SK-N-SH treated with all-trans-retinoic acid at 6 μM for 48 hours (cell line): ENCODE data around the gene GPER1.

Experiments used
- ATAC-seq: fragments of 200-7000 bp; cut with Tn5 transposase; 3 replicates; pipeline ENCODE4 v1.9.1; 2020; ENCODE audit warnings: mild to moderate bottlenecking, moderate library complexity
- ARNTL ChIP-seq: fragments of 450-650 bp; formaldehyde crosslinking; IDR thresholded peaks from 2 replicates; pipeline ENCODE4 v1.5.0; 2020; ENCODE audit warnings: low read depth, mild to moderate bottlenecking, moderate library complexity, borderline replicate concordance
- BACH2 ChIP-seq: fragments of 250-450 bp; sonication (Bioruptor Pico); IDR thresholded peaks from 2 replicates; pipeline ENCODE4 v1.9.0; 2021; ENCODE audit warnings: mild to moderate bottlenecking, borderline replicate concordance
- CSDC2 ChIP-seq: fragments of 250-450 bp; sonication (Bioruptor Pico); IDR thresholded peaks from 2 replicates; pipeline ENCODE4 v1.5.0; 2020; ENCODE audit warnings: mild to moderate bottlenecking, moderate library complexity
- ESRRG ChIP-seq: fragments of 250-450 bp; sonication (Bioruptor Pico); IDR thresholded peaks from 2 replicates; pipeline ENCODE4 v1.6.1; 2021; ENCODE audit warnings: mild to moderate bottlenecking
- GLIS3 ChIP-seq: fragments of 250-450 bp; sonication (Bioruptor Pico); IDR thresholded peaks from 2 replicates; pipeline ENCODE4 v1.5.0; 2020; ENCODE audit warnings: mild to moderate bottlenecking, moderate library complexity
- ISL1 ChIP-seq: fragments of 250-450 bp; sonication (Bioruptor Pico); IDR thresholded peaks from 2 replicates; pipeline ENCODE4 v2.1.2; 2022; ENCODE audit warnings: mild to moderate bottlenecking, moderate library complexity
- OSR1 ChIP-seq: fragments of 250-450 bp; sonication (Bioruptor Pico); IDR thresholded peaks from 2 replicates; pipeline ENCODE4 v1.8.0; 2022; ENCODE audit warnings: moderate library complexity, mild to moderate bottlenecking, inconsistent platforms
- PPARA ChIP-seq: fragments of 250-450 bp; sonication (Bioruptor Pico); IDR thresholded peaks from 2 replicates; pipeline ENCODE4 v1.5.0; 2020; ENCODE audit warnings: mild to moderate bottlenecking, borderline replicate concordance
- RARB ChIP-seq: fragments of 250-450 bp; sonication (Bioruptor Pico); IDR thresholded peaks from 2 replicates; pipeline ENCODE4 v1.8.0; 2021; ENCODE audit warnings: mild to moderate bottlenecking, moderate library complexity
- SNAI2 ChIP-seq: fragments of 250-450 bp; sonication (Bioruptor Pico); IDR thresholded peaks from 2 replicates; pipeline ENCODE4 v1.5.0; 2020; ENCODE audit warnings: mild to moderate bottlenecking, moderate library complexity
- TOX ChIP-seq: fragments of 250-450 bp; sonication (Bioruptor Pico); IDR thresholded peaks from 2 replicates; pipeline ENCODE4 v1.8.0; 2021; ENCODE audit warnings: mild to moderate bottlenecking, moderate library complexity, borderline replicate concordance
- ZC3H10 ChIP-seq: fragments of 250-450 bp; sonication (Bioruptor Pico); IDR thresholded peaks from 2 replicates; pipeline ENCODE4 v1.5.1; 2021; ENCODE audit warnings: mild to moderate bottlenecking, moderate library complexity
- ZFP3 ChIP-seq: fragments of 250-450 bp; sonication (Bioruptor Pico); IDR thresholded peaks from 2 replicates; pipeline ENCODE4 v1.5.0; 2020; ENCODE audit warnings: mild to moderate bottlenecking, moderate library complexity
- ZFP30 ChIP-seq: fragments of 450-650 bp; formaldehyde crosslinking; IDR thresholded peaks from 2 replicates; pipeline ENCODE4 v1.5.0; 2022; ENCODE audit warnings: mild to moderate bottlenecking, moderate library complexity
- ZNF565 ChIP-seq: fragments of 450-650 bp; formaldehyde crosslinking; conservative IDR thresholded peaks from 2 replicates; pipeline ENCODE4 v1.5.0; 2020; ENCODE audit warnings: low read depth, mild to moderate bottlenecking, moderate library complexity
- ZNF70 ChIP-seq: fragments of 450-650 bp; formaldehyde crosslinking; IDR thresholded peaks from 2 replicates; pipeline ENCODE4 v1.5.0; 2020; ENCODE audit warnings: mild to moderate bottlenecking, moderate library complexity
- ZNF8 ChIP-seq: fragments of 450-650 bp; formaldehyde crosslinking; IDR thresholded peaks from 2 replicates; pipeline ENCODE4 v1.5.0; 2020; ENCODE audit warnings: mild to moderate bottlenecking, moderate library complexity
- TF ChIP-seq, protein P1 (sequence below): fragments of 250-450 bp; sonication (Bioruptor Pico); IDR thresholded peaks from 2 replicates; pipeline ENCODE4 v1.5.1; 2020; ENCODE audit warnings: low read depth, mild to moderate bottlenecking, moderate library complexity
- TF ChIP-seq, protein P2 (sequence below): fragments of 250-450 bp; sonication (Bioruptor Pico); IDR thresholded peaks from 2 replicates; pipeline ENCODE4 v1.5.1; 2021; ENCODE audit warnings: mild to moderate bottlenecking, moderate library complexity
- TF ChIP-seq, protein P3 (sequence below): fragments of 250-450 bp; sonication (Bioruptor Pico); IDR thresholded peaks from 2 replicates; pipeline ENCODE4 v1.8.0; 2020; ENCODE audit warnings: mild to moderate bottlenecking, moderate library complexity, borderline replicate concordance
- TF ChIP-seq, protein P4 (sequence below): fragments of 250-450 bp; sonication (Bioruptor Pico); IDR thresholded peaks from 2 replicates; pipeline ENCODE4 v1.5.0; 2020; ENCODE audit warnings: mild to moderate bottlenecking, moderate library complexity
- TF ChIP-seq, protein P5 (sequence below): fragments of 250-450 bp; sonication (Bioruptor Pico); IDR thresholded peaks from 2 replicates; pipeline ENCODE4 v1.8.0; 2021; ENCODE audit warnings: low read depth, mild to moderate bottlenecking, moderate library complexity, borderline replicate concordance

The GPER1 gene

DNA sequence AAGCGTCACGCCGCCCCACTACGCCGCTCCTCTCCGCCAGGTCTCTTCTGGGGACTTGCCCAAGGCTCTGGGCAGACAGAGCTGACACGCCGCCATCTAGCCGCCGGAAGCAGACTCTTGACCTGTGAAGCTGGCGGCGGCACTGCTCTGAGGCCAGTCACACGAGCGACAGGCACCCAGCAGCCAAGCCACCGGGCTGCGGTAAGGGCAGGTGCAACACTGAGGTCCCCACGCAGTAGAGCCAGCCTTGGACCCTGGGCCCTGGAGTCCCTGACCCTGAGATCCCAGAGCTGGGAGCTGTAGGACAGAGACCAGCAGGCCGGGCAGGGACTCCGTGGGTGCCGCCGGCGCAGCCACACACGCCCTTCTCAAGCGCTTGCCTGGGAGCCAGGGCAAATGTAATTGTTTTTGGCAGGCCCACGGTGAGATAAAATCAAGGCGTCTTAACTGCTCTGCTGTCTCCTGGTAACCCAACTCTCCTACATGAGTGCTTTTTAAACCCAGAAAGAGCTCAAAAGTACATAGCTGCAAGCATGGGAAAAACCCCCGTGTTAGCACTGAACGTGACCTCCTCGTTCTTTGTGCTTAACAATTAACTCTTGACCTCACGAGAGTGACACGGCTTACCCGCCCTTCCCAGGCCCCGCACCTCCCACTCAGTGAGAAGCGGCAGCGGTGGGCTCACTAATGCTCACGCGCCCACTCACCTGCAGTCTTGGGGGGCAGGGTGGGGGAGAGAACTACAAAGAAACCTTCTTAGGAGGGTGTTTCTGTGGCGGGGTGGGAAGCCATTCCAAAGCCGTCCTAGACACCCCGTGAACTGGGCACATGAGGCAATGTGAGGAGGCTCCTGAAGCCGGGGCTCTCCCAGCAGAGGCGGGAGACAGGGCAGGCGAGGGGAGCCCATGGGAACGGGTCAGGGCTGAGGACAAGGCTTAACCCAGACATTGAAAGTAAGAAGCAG lies 8.5 kb downstream of the GPER1 start (continued):
- TF ChIP-seq, protein P1, sequence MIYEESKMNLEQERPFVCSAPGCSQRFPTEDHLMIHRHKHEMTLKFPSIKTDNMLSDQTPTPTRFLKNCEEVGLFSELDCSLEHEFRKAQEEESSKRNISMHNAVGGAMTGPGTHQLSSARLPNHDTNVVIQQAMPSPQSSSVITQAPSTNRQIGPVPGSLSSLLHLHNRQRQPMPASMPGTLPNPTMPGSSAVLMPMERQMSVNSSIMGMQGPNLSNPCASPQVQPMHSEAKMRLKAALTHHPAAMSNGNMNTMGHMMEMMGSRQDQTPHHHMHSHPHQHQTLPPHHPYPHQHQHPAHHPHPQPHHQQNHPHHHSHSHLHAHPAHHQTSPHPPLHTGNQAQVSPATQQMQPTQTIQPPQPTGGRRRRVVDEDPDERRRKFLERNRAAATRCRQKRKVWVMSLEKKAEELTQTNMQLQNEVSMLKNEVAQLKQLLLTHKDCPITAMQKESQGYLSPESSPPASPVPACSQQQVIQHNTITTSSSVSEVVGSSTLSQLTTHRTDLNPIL (CRISPR knock-in tag): no peak
- TF ChIP-seq ESRRG (CRISPR knock-in tag) (no peak), PPARA (no peak)

DNA sequence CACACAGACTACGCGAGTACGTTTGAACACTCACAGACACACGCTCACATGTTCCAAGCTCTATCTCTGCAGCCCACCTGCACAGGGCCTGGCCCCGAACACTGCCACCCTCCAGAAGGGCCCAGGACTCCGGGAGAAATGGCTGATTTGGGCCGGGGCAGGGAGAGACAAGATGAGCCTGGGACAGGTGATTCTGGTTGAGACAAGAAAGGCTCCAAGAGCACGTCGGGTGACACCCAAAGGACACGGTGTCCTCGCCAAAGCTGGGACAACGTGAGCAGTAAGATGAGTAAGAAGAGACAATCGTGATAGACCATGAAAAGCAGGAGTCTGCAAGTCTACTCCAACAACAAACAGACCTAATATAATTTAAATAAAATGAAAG lies 9.2 kb downstream of the GPER1 start:
- ATAC-seq: no peak
- TF ChIP-seq CSDC2 (no peak), OSR1 (CRISPR knock-in tag) (no peak), ZNF565 (CRISPR knock-in tag) (no peak), GLIS3 (CRISPR knock-in tag) (no peak), TOX (no peak), ZFP3 (no peak), BACH2 (no peak)
- TF ChIP-seq, protein P2, sequence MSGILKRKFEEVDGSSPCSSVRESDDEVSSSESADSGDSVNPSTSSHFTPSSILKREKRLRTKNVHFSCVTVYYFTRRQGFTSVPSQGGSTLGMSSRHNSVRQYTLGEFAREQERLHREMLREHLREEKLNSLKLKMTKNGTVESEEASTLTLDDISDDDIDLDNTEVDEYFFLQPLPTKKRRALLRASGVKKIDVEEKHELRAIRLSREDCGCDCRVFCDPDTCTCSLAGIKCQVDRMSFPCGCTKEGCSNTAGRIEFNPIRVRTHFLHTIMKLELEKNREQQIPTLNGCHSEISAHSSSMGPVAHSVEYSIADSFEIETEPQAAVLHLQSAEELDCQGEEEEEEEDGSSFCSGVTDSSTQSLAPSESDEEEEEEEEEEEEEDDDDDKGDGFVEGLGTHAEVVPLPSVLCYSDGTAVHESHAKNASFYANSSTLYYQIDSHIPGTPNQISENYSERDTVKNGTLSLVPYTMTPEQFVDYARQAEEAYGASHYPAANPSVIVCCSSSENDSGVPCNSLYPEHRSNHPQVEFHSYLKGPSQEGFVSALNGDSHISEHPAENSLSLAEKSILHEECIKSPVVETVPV (CRISPR knock-in tag): no peak
- TF ChIP-seq, all 23 proteins: peak for 0

DNA sequence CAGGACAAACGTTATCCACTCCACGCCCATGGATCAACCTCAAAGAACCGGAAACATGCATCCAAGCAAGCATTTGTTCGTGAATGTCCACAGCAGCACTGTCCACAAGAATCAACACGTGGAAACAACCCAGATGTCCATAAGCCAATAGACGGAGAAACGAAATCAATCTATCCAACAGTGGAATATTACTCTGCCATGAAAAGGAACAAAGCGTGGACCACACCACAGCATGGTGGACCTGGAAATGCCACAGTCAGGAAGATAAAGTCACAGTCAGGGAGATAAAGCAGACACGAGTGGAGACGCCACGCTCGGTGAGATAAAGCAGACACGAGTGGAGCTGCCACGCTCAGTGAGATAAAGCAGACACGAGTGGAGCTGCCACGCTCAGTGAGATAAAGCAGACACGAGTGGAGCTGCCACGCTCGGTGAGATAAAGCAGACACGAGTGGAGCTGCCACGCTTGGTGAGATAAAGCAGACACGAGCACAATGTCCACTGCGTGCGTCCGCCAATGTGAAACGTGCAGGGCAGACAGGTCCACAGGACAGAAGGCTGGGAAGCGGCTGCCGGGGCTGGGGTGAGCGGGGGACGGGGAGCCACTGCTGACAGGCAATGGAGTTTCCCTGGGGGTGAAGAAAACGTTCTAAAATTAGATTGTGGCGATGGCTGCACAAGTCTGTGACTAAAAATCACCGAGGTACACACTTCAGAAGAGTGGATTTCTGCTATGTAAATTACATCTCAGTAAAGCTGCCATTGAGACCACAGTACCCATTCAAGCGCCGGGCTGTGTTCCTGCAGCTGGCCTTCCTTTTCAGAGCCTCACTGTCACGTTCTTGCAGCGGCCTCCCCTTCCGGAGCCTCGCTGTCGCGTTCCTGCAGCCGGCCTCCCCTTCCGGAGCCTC lies 10.6 kb downstream of the GPER1 start:
- ATAC-seq: no peak
- TF ChIP-seq ZNF70: no peak
- no peak for TF ChIP-seq ISL1 (CRISPR knock-in tag)
- TF ChIP-seq BACH2: no peak
- TF ChIP-seq ZNF8 (CRISPR knock-in tag): no peak
- no peak for TF ChIP-seq PPARA
- no peak for TF ChIP-seq CSDC2
- TF ChIP-seq RARB (CRISPR knock-in tag): no peak
- TF ChIP-seq SNAI2 (CRISPR knock-in tag): no peak
- TF ChIP-seq, protein P3, sequence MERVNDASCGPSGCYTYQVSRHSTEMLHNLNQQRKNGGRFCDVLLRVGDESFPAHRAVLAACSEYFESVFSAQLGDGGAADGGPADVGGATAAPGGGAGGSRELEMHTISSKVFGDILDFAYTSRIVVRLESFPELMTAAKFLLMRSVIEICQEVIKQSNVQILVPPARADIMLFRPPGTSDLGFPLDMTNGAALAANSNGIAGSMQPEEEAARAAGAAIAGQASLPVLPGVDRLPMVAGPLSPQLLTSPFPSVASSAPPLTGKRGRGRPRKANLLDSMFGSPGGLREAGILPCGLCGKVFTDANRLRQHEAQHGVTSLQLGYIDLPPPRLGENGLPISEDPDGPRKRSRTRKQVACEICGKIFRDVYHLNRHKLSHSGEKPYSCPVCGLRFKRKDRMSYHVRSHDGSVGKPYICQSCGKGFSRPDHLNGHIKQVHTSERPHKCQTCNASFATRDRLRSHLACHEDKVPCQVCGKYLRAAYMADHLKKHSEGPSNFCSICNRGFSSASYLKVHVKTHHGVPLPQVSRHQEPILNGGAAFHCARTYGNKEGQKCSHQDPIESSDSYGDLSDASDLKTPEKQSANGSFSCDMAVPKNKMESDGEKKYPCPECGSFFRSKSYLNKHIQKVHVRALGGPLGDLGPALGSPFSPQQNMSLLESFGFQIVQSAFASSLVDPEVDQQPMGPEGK: no peak
- no peak for TF ChIP-seq ESRRG (CRISPR knock-in tag)
- no peak for TF ChIP-seq GLIS3 (CRISPR knock-in tag)
- TF ChIP-seq ZFP30: no peak
- no peak for TF ChIP-seq OSR1 (CRISPR knock-in tag)
- TF ChIP-seq ZFP3: no peak
- no peak for TF ChIP-seq ZC3H10 (CRISPR knock-in tag)
- TF ChIP-seq, protein P1 (CRISPR knock-in tag): no peak
- TF ChIP-seq, protein P2 (CRISPR knock-in tag): no peak
- TF ChIP-seq, protein P4, sequence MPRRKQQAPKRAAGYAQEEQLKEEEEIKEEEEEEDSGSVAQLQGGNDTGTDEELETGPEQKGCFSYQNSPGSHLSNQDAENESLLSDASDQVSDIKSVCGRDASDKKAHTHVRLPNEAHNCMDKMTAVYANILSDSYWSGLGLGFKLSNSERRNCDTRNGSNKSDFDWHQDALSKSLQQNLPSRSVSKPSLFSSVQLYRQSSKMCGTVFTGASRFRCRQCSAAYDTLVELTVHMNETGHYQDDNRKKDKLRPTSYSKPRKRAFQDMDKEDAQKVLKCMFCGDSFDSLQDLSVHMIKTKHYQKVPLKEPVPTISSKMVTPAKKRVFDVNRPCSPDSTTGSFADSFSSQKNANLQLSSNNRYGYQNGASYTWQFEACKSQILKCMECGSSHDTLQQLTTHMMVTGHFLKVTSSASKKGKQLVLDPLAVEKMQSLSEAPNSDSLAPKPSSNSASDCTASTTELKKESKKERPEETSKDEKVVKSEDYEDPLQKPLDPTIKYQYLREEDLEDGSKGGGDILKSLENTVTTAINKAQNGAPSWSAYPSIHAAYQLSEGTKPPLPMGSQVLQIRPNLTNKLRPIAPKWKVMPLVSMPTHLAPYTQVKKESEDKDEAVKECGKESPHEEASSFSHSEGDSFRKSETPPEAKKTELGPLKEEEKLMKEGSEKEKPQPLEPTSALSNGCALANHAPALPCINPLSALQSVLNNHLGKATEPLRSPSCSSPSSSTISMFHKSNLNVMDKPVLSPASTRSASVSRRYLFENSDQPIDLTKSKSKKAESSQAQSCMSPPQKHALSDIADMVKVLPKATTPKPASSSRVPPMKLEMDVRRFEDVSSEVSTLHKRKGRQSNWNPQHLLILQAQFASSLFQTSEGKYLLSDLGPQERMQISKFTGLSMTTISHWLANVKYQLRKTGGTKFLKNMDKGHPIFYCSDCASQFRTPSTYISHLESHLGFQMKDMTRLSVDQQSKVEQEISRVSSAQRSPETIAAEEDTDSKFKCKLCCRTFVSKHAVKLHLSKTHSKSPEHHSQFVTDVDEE (CRISPR knock-in tag): no peak
- TF ChIP-seq, protein P5, sequence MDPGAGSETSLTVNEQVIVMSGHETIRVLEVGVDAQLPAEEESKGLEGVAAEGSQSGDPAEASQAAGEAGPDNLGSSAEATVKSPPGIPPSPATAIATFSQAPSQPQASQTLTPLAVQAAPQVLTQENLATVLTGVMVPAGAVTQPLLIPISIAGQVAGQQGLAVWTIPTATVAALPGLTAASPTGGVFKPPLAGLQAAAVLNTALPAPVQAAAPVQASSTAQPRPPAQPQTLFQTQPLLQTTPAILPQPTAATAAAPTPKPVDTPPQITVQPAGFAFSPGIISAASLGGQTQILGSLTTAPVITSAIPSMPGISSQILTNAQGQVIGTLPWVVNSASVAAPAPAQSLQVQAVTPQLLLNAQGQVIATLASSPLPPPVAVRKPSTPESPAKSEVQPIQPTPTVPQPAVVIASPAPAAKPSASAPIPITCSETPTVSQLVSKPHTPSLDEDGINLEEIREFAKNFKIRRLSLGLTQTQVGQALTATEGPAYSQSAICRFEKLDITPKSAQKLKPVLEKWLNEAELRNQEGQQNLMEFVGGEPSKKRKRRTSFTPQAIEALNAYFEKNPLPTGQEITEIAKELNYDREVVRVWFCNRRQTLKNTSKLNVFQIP: no peak
- no peak for TF ChIP-seq ARNTL (CRISPR knock-in tag)
